OCI-LY3 (cell line): ENCODE results near the gene ATG7.

Experiments
- EZH2phosphoT487 ChIP-seq: fragments of 200-600 bp; shearing (Covaris generic); IDR thresholded peaks from 2 replicates; pipeline ENCODE4 v1.6.1; 2018; ENCODE audit warnings: antibody characterized with exemption, mixed run types, low read depth
- TF ChIP-seq, protein P1 (sequence below): fragments of 200-600, 300-600 bp; sonication (generic); IDR thresholded peaks from 2 replicates; pipeline ENCODE4 v1.5.1; 2014; ENCODE audit warnings: antibody characterized with exemption, low read length, low read depth

DNA sequence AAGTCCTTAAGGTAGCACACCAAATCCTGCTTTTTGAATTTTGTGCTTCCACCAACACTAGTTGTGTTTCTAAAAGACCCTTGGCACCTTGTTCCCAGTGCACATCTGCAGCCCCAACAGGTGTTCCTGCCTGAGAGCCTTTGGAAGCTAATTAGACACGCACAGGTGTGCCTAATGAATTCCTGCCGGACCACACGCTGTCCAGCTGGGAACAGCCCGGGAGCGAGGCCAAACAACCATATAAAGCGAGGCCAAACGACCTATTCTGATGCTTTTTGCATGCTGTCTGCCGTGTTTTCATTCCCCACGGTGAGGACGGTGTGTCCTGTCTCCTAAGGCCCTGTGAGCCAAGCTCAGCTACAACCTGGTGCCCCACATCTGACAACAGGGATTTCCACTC lies 99.5 kb downstream of the ATG7 start:
- TF ChIP-seq, protein P1, sequence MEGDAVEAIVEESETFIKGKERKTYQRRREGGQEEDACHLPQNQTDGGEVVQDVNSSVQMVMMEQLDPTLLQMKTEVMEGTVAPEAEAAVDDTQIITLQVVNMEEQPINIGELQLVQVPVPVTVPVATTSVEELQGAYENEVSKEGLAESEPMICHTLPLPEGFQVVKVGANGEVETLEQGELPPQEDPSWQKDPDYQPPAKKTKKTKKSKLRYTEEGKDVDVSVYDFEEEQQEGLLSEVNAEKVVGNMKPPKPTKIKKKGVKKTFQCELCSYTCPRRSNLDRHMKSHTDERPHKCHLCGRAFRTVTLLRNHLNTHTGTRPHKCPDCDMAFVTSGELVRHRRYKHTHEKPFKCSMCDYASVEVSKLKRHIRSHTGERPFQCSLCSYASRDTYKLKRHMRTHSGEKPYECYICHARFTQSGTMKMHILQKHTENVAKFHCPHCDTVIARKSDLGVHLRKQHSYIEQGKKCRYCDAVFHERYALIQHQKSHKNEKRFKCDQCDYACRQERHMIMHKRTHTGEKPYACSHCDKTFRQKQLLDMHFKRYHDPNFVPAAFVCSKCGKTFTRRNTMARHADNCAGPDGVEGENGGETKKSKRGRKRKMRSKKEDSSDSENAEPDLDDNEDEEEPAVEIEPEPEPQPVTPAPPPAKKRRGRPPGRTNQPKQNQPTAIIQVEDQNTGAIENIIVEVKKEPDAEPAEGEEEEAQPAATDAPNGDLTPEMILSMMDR, result no peak
- no peak for TF ChIP-seq EZH2phosphoT487
